Esophagus squamous epithelium (tissue), 5 donors: Measurements from ENCODE around the gene EEF1A2. TPM values are rescaled to one million over a fixed set of nuclear protein-coding genes. Genes with fewer than 3 reads are reported as not detected.

Experiments
- DNase-seq: peaks from one replicate; lab custom pipeline; 2025; lab: John Stamatoyannopoulos, UW
- H3K27ac ChIP-seq, 4 donors: fragments of 200-600 bp; sonication (generic); one replicate each; pipeline ENCODE4 v1.5.1; 2016 to 2019; ENCODE audit warnings: mild to moderate bottlenecking in 1 of 4
- H3K27me3 ChIP-seq, 4 donors: fragments of 200-600 bp; sonication (generic); 1 replicate in 3 of 4; 2 replicates in 1 of 4; pipeline versions ENCODE4 v1.5.1 to v1.6.0; 2017 to 2021; ENCODE audit warnings: antibody characterized with exemption in 1 of 4
- H3K36me3 ChIP-seq, 3 donors: fragments of 200-600 bp; sonication (generic); one replicate each; pipeline ENCODE4 v1.5.1; 2016 to 2019
- H3K4me1 ChIP-seq, 3 donors: fragments of 200-600 bp; sonication (generic); one replicate each; pipeline ENCODE4 v1.5.1; 2017 to 2019
- H3K4me3 ChIP-seq, 4 donors: fragments of 200-600 bp; sonication (generic); 1 replicate in 3 of 4; 2 replicates in 1 of 4; pipeline ENCODE4 v1.5.1; 2016 to 2019; ENCODE audit warnings: mild to moderate bottlenecking in 2 of 4, moderate library complexity in 1 of 4
- H3K9me3 ChIP-seq, 3 donors: fragments of 200-600 bp; sonication (generic); one replicate each; pipeline ENCODE4 v1.5.1; 2016 to 2019
- CTCF ChIP-seq, 6 experiments: fragments of 450-650 bp in 4 of 6; fragments of 200-600 bp in 2 of 6; sonication (generic) in 2 of 6; IDR thresholded peaks; one replicate each; pipeline ENCODE4 v1.5.1; 2016 to 2019; ENCODE audit warnings: antibody characterized with exemption in 6 of 6, mild to moderate bottlenecking in 4 of 6, moderate library complexity in 4 of 6
- POLR2A ChIP-seq, 4 donors: fragments of 450-650 bp; IDR thresholded peaks; one replicate each; pipeline ENCODE4 v1.6.1; 2017; ENCODE audit warnings: antibody characterized with exemption in 4 of 4, mild to moderate bottlenecking in 4 of 4, moderate library complexity in 3 of 4
- WGBS, 2 donors: methylation state at CpG; one replicate each; pipeline ENCODE4 v1.1.5; 2018; 5-methylcytosine and 5-hydroxymethylcytosine counted together
- intact Hi-C: fragments of 100-400 bp; cut with DNase I; formaldehyde crosslinking; loops from one replicate; pipeline ENCODE4 v1.15.0; 2022
- total RNA-seq, 4 donors: library from RNA; depleted of rRNA; stranded (reverse); fragments of >200 nt; gene quantifications; one replicate each; pipeline ENCODE4 v1.1.0, GENCODE V29; 2016
- donor health status: DM: yes; HTN: yes; CAD: no.

The EEF1A2 gene
- total RNA-seq, 4 donors from 2014 or later, result 0.44 to 3.1 (median 1.9) TPM

- Histone ChIP-seq H3K27me3 (peaks cover 0 to 79% (median 0%) of the 10 kb centered on the region in 4 donors), H3K4me1 (peaks cover 19 to 81% (median 29%) of the 10 kb centered on the region in 3 donors), H3K9me3 (no peaks in the 10 kb centered on the region), H3K36me3 (no peaks in the 10 kb centered on the region), H3K4me3 (no peak overlapping the region), H3K27ac (no peak overlapping the region)
- intact Hi-C loops, result loop anchor here (5.0 kb wide), 2 partner anchors 198 to 433 kb away; partner anchors contain the start of genes LIME1 and SLC2A4RG
- no peak for DNase-seq
- WGBS, 2 donors, result no CpG with 5 or more reads among the region's 29 CpGs
- TF ChIP-seq CTCF (IDR thresholded peaks at IDR 0.05), result no peak
- TF ChIP-seq POLR2A (IDR thresholded peaks at IDR 0.05), result no peak
Measured at GRCh38 chr20:63539441-63540370, 40.8 kb upstream of the EEF1A2 start.

GRCh38 chr20:63539092-63539430 is 40.2 kb upstream of the EEF1A2 start:
- intact Hi-C loops, result loop anchor here (5.0 kb wide), 2 partner anchors 198 to 433 kb away; partner anchors contain the start of genes LIME1 and SLC2A4RG
- DNase-seq, result no peak
- WGBS, 2 donors, result 44 to 45% methylated on average over 9 to 10 of the region's 12 CpGs
- Histone ChIP-seq H3K27me3 (peaks cover 0 to 79% (median 0%) of the 10 kb centered on the region in 4 donors), H3K36me3 (no peaks in the 10 kb centered on the region), H3K4me1 (peaks cover 24 to 85% (median 36%) of the 10 kb centered on the region in 3 donors), H3K4me3 (peak overlapping the region in 1 of 4 donors; percentile 57), H3K27ac (peak overlapping the region in 3 of 4 donors; percentile 90 to 99 (median 96)), H3K9me3 (no peaks in the 10 kb centered on the region)
- TF ChIP-seq POLR2A (IDR thresholded peaks at IDR 0.05) (no peak), CTCF (IDR thresholded peaks at IDR 0.05) (no peak)

- peak overlapping the region; percentile 46 to 67 (median 62) for H3K4me3 ChIP-seq
- peaks cover 0 to 82% (median 0%) of the 10 kb centered on the region in 4 donors for H3K27me3 ChIP-seq
- no peak for DNase-seq
Measured at GRCh38 chr20:63538204-63539091, 39.6 kb upstream of the EEF1A2 start.

More at GRCh38 chr20:63538204-63539091, 39.6 kb upstream of the EEF1A2 start:
- TF ChIP-seq CTCF (IDR thresholded peaks at IDR 0.05) (peak in 2 of 6 experiments; percentile 7 to 9), POLR2A (IDR thresholded peaks at IDR 0.05) (no peak)
- WGBS, 2 donors, result 34 to 43% methylated on average over 3 to 4 of the region's 27 CpGs
- intact Hi-C loops, result loop anchor here (5.0 kb wide), 2 partner anchors 199 to 434 kb away; partner anchors contain the start of genes LIME1 and SLC2A4RG
- Histone ChIP-seq H3K4me1 (peaks cover 30 to 91% (median 42%) of the 10 kb centered on the region in 3 donors), H3K9me3 (no peaks in the 10 kb centered on the region), H3K36me3 (no peaks in the 10 kb centered on the region), H3K27ac (peak overlapping the region; percentile 90 to 99 (median 95))
